NCI-H345 treated with DMSO at 0.1 percent for 48 hours (cell line): Measurements from ENCODE around the gene MARS1.

ENCODE experiments used
- DNase-seq: peaks from one replicate; lab custom pipeline; 2025; ENCODE audit not compliant: unreplicated experiment; lab: John Stamatoyannopoulos, UW

Gene MARS1

GRCh38 chr12:57470970-57471656, 16.8 kb upstream of the MARS1 start:
- no peak for DNase-seq

- DNase-seq: no peak
These were observed 16.2 kb upstream of the MARS1 start for GRCh38 chr12:57471661-57472060.

- DNase-seq: no peak
These were observed 15.5 kb upstream of the MARS1 start for GRCh38 chr12:57472391-57472790.

GRCh38 chr12:57473392-57473791, 14.5 kb upstream of the MARS1 start:
- DNase-seq: no peak

GRCh38 chr12:57473886-57474285, 14.0 kb upstream of the MARS1 start:
- no peak for DNase-seq

GRCh38 chr12:57474430-57474829, 13.4 kb upstream of the MARS1 start:
- no peak for DNase-seq

- DNase-seq: no peak
These were observed 13.0 kb upstream of the MARS1 start for GRCh38 chr12:57474862-57475261.

- no peak for DNase-seq
These were observed 12.4 kb upstream of the MARS1 start for GRCh38 chr12:57475271-57476161.

- DNase-seq: no peak
These were observed 11.5 kb upstream of the MARS1 start for GRCh38 chr12:57476162-57476992.

- no peak for DNase-seq
These were observed 10.7 kb upstream of the MARS1 start for GRCh38 chr12:57476993-57477709.

GRCh38 chr12:57477710-57478681, 9.9 kb upstream of the MARS1 start:
- no peak for DNase-seq

GRCh38 chr12:57479043-57479375, 8.9 kb upstream of the MARS1 start:
- DNase-seq: no peak

- no peak for DNase-seq
These were observed 8.3 kb upstream of the MARS1 start, which contains the start of gene ARHGAP9 for GRCh38 chr12:57479376-57480115. TSS of gene ARHGAP9 (minus strand) at chr12:57479866. CDS start at chr12:57479406, 460 bp downstream.

GRCh38 chr12:57481671-57482070, 6.2 kb upstream of the MARS1 start:
- no peak for DNase-seq

GRCh38 chr12:57483466-57483865, 4.4 kb upstream of the MARS1 start:
- DNase-seq: no peak

- DNase-seq: no peak
These were observed 2.2 kb upstream of the MARS1 start for GRCh38 chr12:57485695-57486094.

GRCh38 chr12:57487055-57487596, 742 bp upstream of the MARS1 start:
- DNase-seq: no peak

- DNase-seq: no peak
These were observed 711 bp downstream of the MARS1 start for GRCh38 chr12:57488402-57489156.
